Measurements from ENCODE around the gene ASXL3.

The ASXL3 gene

DNA sequence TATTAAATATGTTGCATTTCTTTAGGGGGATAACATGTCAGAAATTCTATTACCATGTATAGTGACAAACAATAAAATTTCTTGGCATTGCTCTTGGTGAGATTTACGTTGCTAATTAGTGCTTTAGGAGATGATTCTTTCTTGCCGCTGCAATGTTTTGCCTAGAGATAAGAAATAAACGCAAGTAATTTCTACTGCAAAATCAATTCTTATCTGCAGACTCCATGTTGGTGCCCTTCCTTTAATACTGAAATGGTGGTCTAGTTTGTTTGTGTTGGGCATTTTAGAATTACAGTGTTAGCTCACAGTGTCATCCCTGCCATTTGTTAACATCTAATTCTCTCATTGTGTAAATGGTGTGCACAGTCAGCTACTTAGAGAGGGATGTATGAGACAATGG is 34.6 kb downstream of the ASXL3 start:
- no peak for TF ChIP-seq SIN3A (IDR thresholded peaks at IDR 0.05; ENCODE audit: borderline replicate concordance, insufficient read depth, low read length)
- no peak for TF ChIP-seq POLR2AphosphoS5 (IDR thresholded peaks at IDR 0.05; ENCODE audit: low read depth, low read length)
- no peak for TF ChIP-seq FOXP2 (optimal IDR thresholded peaks at IDR 0.05; ENCODE audit: borderline replicate concordance, extremely low read depth, extremely low read length, insufficient read depth)
- no peak for TF ChIP-seq TAF1 (IDR thresholded peaks at IDR 0.05; ENCODE audit: borderline replicate concordance, insufficient read depth, low read length)
- TF ChIP-seq REST (IDR thresholded peaks at IDR 0.05; ENCODE audit: insufficient read depth in 1 of 2, low read depth in 2 of 2, low read length in 2 of 2): no peak

DNA sequence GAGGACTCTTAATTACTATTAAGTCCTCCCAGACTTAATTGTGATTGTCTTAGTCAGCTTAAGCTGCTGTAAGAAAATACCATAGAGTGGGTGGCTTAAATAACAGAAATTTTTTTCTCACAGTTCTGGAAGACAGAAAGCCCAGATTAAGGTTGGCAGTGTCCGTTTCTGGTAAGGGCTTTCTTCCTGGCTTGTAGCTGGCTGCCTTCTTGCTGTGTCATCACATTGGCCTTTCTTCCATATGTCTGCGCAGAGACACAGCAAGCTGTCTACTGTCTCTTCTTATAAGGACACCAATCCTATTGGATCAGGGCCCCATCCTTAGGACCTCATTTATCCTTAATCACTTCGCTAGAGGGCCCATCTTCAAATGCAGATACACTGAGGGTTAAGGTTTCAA is 38.5 kb downstream of the ASXL3 start:
- TF ChIP-seq SIN3A (IDR thresholded peaks at IDR 0.05; ENCODE audit: borderline replicate concordance, insufficient read depth, low read length) (no peak), REST (IDR thresholded peaks at IDR 0.05; ENCODE audit: insufficient read depth in 1 of 2, low read depth in 2 of 2, low read length in 2 of 2) (no peak), TAF1 (IDR thresholded peaks at IDR 0.05; ENCODE audit: borderline replicate concordance, insufficient read depth, low read length) (no peak), FOXP2 (optimal IDR thresholded peaks at IDR 0.05; ENCODE audit: borderline replicate concordance, extremely low read depth, extremely low read length, insufficient read depth) (no peak), POLR2AphosphoS5 (IDR thresholded peaks at IDR 0.05; ENCODE audit: low read depth, low read length) (no peak)

DNA sequence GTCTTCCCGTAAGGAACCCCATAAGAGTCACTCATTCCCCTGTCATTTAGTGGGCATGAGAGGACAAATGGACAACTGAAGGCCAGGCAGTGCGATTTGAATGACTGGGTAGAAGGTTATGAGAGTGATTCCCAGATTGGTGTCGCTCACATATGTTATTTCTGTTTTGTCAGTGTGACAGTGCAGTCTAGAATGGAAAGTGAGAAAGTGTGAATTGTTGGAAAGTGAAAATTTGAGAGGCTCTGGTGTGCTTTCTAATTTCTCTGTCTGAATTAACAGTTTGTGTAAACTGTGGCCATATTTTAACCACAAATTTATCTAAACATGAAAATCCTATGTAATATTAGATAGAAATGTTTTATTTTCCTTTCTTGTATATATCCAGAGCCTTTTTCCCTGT is 49.1 kb downstream of the ASXL3 start:
- TF ChIP-seq FOXP2 (optimal IDR thresholded peaks at IDR 0.05; ENCODE audit: borderline replicate concordance, extremely low read depth, extremely low read length, insufficient read depth): no peak

- no peak for TF ChIP-seq SIN3A (IDR thresholded peaks at IDR 0.05; ENCODE audit: borderline replicate concordance, insufficient read depth, low read length)
- TF ChIP-seq FOXP2 (optimal IDR thresholded peaks at IDR 0.05; ENCODE audit: borderline replicate concordance, extremely low read depth, extremely low read length, insufficient read depth): no peak
- TF ChIP-seq POLR2AphosphoS5 (IDR thresholded peaks at IDR 0.05; ENCODE audit: low read depth, low read length): no peak
Measured at GRCh38 chr18:33630476-33630875, 52.5 kb downstream of the ASXL3 start.

DNA sequence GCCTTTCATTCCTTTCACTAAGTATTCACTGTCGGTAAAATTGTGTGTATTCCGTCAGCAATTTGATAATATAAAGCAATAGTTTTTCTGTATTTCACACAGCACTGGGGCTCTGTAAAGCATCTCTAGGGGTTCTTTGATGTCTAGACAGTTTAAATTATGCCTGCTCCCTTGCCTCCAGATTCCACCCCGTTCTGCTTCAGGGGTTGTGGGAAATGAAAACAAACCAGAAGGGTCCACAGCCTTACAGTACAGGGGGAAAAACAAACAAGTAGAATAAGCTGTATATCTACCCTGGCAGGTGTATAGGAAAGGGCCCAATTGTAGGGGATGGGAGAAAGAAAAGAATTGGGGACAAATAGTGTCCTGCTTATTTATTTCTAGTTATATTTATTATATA is 63.1 kb downstream of the ASXL3 start:
- no peak for TF ChIP-seq TAF1 (IDR thresholded peaks at IDR 0.05; ENCODE audit: borderline replicate concordance, insufficient read depth, low read length)
- TF ChIP-seq REST (IDR thresholded peaks at IDR 0.05; ENCODE audit: insufficient read depth in 1 of 2, low read depth in 2 of 2, low read length in 2 of 2): no peak
- no peak for TF ChIP-seq POLR2AphosphoS5 (IDR thresholded peaks at IDR 0.05; ENCODE audit: low read depth, low read length)
- TF ChIP-seq SIN3A (IDR thresholded peaks at IDR 0.05; ENCODE audit: borderline replicate concordance, insufficient read depth, low read length): no peak
- no peak for TF ChIP-seq FOXP2 (optimal IDR thresholded peaks at IDR 0.05; ENCODE audit: borderline replicate concordance, extremely low read depth, extremely low read length, insufficient read depth)

DNA sequence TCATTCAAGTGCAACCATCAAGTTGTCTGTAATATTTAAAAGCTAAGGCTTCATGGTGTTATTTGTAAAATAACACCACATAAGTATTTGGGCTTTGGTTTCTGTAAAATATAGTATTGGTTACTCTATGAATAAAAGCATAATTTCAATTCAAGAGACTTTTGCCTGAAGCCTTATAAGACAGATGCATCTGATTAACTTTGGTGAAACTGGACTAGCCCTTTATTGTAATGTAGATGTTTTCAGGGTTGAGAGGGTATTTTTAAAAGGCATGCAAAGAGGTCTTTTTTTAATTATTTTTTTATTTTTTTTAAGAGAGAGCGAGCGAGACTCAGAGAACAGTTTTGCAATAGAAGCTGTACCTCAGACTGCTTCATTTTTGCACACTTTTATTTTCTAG is 66.5 kb downstream of the ASXL3 start:
- TF ChIP-seq TAF1 (IDR thresholded peaks at IDR 0.05; ENCODE audit: borderline replicate concordance, insufficient read depth, low read length) (no peak), POLR2AphosphoS5 (IDR thresholded peaks at IDR 0.05; ENCODE audit: low read depth, low read length) (no peak), FOXP2 (optimal IDR thresholded peaks at IDR 0.05; ENCODE audit: borderline replicate concordance, extremely low read depth, extremely low read length, insufficient read depth) (no peak), SIN3A (IDR thresholded peaks at IDR 0.05; ENCODE audit: borderline replicate concordance, insufficient read depth, low read length) (no peak), REST (IDR thresholded peaks at IDR 0.05; ENCODE audit: insufficient read depth in 1 of 2, low read depth in 2 of 2, low read length in 2 of 2) (no peak)

Measured in PFSK-1 (cell line).